H1 (cell line): ENCODE results near the gene CCDC7.
"Not testable (repeated sequence)": the region's sequence is repeated elsewhere in the genome, so short reads cannot be mapped to it uniquely, and the experiment has no call there.

Experiments used
- BRCA1 ChIP-seq: IDR thresholded peaks from 2 replicates; pipeline ENCODE4 v1.6.1; 2012; ENCODE audit warnings: low read depth, low read length, improper control_type of control experiment
- HDAC6 ChIP-seq: IDR thresholded peaks from one replicate; pipeline ENCODE4 v1.7.1; 2012; ENCODE audit warnings: low read depth, mild to moderate bottlenecking, inconsistent platforms, low read length, moderate library complexity
- POLR2A ChIP-seq, 2 experiments: IDR thresholded peaks; 1 replicate in 1 of 2; 2 replicates in 1 of 2; pipeline ENCODE4 v1.6.1; 2011; ENCODE audit warnings: low read depth in 2 of 2, low read length in 2 of 2, mild to moderate bottlenecking in 2 of 2; ENCODE audit errors: control extremely low read depth in 1 of 2
- RAD21 ChIP-seq, 2 experiments: IDR thresholded peaks in 1 of 2; conservative IDR thresholded peaks in 1 of 2; 2 replicates each; pipeline ENCODE4 v1.6.1; 2011; ENCODE audit warnings: low read depth in 2 of 2, low read length in 2 of 2, improper control_type of control experiment in 1 of 2, inconsistent platforms in 1 of 2, mild to moderate bottlenecking in 1 of 2, moderate library complexity in 1 of 2
- TCF12 ChIP-seq: IDR thresholded peaks from 2 replicates; pipeline ENCODE4 v1.6.1; 2011; ENCODE audit warnings: low read depth, mild to moderate bottlenecking, low read length
- TF ChIP-seq, protein P1 (sequence below), 3 experiments: IDR thresholded peaks; 1 replicate in 2 of 3; 2 replicates in 1 of 3; pipeline versions ENCODE4 v1.5.1 to v1.6.1; 2011; ENCODE audit warnings: low read length in 3 of 3, mild to moderate bottlenecking in 3 of 3, inconsistent platforms in 2 of 3, low read depth in 1 of 3, moderate library complexity in 1 of 3; ENCODE audit not compliant: insufficient read depth in 1 of 3; ENCODE audit errors: control extremely low read depth in 1 of 3

DNA sequence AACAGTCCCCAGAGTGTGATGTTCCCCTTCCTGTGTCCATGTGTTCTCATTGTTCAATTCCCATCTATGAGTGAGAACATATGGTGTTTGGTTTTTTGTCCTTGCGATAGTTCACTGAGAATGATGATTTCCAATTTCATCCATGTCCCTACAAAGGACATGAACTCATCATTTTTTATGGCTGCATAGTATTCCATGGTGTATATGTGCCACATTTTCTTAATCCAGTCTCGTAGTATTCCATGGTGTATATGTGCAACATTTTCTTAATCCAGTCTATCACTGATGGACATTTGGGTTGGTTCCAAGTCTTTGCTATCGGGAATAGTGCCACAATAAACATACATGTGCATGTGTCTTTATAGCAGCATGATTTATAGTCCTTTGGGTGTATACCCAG lies 46.2 kb upstream of the CCDC7 start:
- TF ChIP-seq, protein P1, sequence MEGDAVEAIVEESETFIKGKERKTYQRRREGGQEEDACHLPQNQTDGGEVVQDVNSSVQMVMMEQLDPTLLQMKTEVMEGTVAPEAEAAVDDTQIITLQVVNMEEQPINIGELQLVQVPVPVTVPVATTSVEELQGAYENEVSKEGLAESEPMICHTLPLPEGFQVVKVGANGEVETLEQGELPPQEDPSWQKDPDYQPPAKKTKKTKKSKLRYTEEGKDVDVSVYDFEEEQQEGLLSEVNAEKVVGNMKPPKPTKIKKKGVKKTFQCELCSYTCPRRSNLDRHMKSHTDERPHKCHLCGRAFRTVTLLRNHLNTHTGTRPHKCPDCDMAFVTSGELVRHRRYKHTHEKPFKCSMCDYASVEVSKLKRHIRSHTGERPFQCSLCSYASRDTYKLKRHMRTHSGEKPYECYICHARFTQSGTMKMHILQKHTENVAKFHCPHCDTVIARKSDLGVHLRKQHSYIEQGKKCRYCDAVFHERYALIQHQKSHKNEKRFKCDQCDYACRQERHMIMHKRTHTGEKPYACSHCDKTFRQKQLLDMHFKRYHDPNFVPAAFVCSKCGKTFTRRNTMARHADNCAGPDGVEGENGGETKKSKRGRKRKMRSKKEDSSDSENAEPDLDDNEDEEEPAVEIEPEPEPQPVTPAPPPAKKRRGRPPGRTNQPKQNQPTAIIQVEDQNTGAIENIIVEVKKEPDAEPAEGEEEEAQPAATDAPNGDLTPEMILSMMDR (IDR thresholded peaks at IDR 0.05; ENCODE audit: control extremely low read depth in 1 of 3, insufficient read depth in 1 of 3, low read depth in 1 of 3, low read length in 3 of 3): not testable (repeated sequence)
- not testable (repeated sequence) for TF ChIP-seq HDAC6; RAD21 (IDR thresholded peaks at IDR 0.05 in 1 of 2, conservative IDR thresholded peaks at IDR 0.05 in 1 of 2; ENCODE audit: low read depth in 2 of 2, low read length in 2 of 2); BRCA1; POLR2A (IDR thresholded peaks at IDR 0.05; ENCODE audit: control extremely low read depth in 1 of 2, low read depth in 2 of 2, low read length in 2 of 2); TCF12
